Coronary artery (tissue), 2 donors: ENCODE data around the gene ANAPC10.

ENCODE experiments used
- DNase-seq: peaks from one replicate; pipeline ENCODE4 v3.0.0-alpha.2; 2017; ENCODE audit warnings: low spot score
- H3K27ac ChIP-seq, 2 donors: fragments of 200-600 bp; sonication (generic); one replicate each; pipeline ENCODE4 v1.5.1; 2016 to 2019
- H3K4me3 ChIP-seq: fragments of 200-600 bp; sonication (generic); 2 replicates; pipeline ENCODE4 v1.5.1; 2016; ENCODE audit warnings: mild to moderate bottlenecking, moderate library complexity
- TF ChIP-seq, protein P1 (sequence below): fragments of 200-600 bp; sonication (generic); IDR thresholded peaks from one replicate; pipeline ENCODE4 v1.5.1; 2019; ENCODE audit warnings: antibody characterized with exemption

ANAPC10 gene

DNA sequence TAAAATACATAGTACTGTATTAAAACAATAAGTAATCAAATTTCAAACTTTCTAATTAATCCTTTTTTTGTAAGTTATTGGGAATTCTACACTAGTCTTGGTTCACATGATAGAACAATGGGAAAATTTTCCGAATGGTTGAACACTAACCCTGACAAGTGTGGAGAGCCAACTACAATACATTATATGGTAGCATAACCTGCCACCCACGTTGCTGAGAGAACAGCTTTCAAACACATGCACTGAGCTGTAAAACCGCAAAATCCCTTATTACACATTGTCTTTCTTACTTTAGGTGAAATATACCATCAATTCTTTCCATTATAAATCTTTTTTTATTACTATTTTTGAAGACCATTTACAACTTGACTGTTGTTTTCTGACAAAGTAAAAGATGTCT, 54.7 kb downstream of the ANAPC10 start:
- Histone ChIP-seq H3K4me3 (no peak overlapping the region), H3K27ac (no peak overlapping the region)
- TF ChIP-seq, protein P1, sequence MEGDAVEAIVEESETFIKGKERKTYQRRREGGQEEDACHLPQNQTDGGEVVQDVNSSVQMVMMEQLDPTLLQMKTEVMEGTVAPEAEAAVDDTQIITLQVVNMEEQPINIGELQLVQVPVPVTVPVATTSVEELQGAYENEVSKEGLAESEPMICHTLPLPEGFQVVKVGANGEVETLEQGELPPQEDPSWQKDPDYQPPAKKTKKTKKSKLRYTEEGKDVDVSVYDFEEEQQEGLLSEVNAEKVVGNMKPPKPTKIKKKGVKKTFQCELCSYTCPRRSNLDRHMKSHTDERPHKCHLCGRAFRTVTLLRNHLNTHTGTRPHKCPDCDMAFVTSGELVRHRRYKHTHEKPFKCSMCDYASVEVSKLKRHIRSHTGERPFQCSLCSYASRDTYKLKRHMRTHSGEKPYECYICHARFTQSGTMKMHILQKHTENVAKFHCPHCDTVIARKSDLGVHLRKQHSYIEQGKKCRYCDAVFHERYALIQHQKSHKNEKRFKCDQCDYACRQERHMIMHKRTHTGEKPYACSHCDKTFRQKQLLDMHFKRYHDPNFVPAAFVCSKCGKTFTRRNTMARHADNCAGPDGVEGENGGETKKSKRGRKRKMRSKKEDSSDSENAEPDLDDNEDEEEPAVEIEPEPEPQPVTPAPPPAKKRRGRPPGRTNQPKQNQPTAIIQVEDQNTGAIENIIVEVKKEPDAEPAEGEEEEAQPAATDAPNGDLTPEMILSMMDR, result no peak
- no peak for DNase-seq

- Histone ChIP-seq H3K4me3 (no peak overlapping the region), H3K27ac (no peak overlapping the region)
- no peak for DNase-seq
- TF ChIP-seq, protein P1, result no peak
Measured at GRCh38 chr4:145042601-145043285, 55.3 kb downstream of the ANAPC10 start.

- TF ChIP-seq, protein P1, result no peak
- no peak for DNase-seq
- no peak overlapping the region for H3K27ac ChIP-seq
- no peak overlapping the region for H3K4me3 ChIP-seq
Measured at GRCh38 chr4:145041378-145041777, 56.6 kb downstream of the ANAPC10 start.

- Histone ChIP-seq H3K27ac (no peak overlapping the region), H3K4me3 (no peak overlapping the region)
- TF ChIP-seq, protein P1, result no peak
- DNase-seq, result no peak
Measured at GRCh38 chr4:145035494-145036136, 62.4 kb downstream of the ANAPC10 start.

DNA sequence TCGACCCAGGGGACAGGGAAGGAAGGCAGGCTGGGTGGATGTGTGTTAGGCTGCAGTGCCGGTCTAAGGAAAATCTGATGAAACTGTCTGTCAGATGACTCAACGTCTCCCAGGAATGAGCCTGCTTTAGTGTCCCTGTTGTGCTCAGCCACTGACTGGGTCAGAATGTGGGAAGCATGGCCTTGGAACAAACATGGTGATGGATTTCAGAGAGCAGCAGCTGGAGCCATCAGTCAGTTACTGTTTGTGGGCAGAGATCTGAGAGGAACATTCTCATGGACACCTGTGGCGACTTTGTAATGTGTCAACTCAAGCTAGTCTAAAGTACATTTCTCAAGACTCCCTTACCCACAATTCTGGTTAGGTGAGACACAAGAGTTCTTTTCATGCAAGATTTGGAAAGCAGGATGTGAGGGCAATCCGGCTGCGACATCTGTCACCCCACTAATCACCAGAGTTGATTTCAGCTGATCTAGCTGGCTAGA, 63.2 kb downstream of the ANAPC10 start:
- Histone ChIP-seq H3K4me3 (no peak overlapping the region), H3K27ac (no peak overlapping the region)
- TF ChIP-seq, protein P1, result no peak
- DNase-seq, result no peak

GRCh38 chr4:145019346-145019745, 78.7 kb downstream of the ANAPC10 start:
- Histone ChIP-seq H3K4me3 (no peak overlapping the region), H3K27ac (no peak overlapping the region)
- no peak for DNase-seq
- TF ChIP-seq, protein P1, result no peak

DNA sequence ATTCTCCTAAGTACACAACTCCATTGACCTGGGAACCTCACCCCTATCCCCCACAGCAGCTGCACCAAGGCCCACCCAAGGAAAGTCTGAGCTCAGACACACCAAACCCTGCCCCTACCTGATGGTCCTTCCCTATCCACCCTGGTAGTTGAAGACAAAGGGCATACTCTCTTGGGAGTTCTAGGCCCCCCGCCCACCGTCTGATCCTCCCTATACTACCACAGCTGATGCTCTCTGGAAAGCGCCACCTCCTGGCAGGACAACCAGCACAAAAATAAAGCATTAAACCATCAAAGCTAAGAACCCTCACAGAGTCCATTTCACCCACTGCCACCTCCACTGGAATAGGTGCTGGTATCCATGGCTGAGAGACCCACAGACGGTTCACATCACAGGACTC, 83.6 kb downstream of the ANAPC10 start:
- no peak overlapping the region for H3K27ac ChIP-seq
- TF ChIP-seq, protein P1, result no peak
- no peak for DNase-seq
- no peak overlapping the region for H3K4me3 ChIP-seq
